G401.6 (cell line): ENCODE results near the gene SERINC2.
"Not testable (repeated sequence)": the region's sequence is repeated elsewhere in the genome, so short reads cannot be mapped to it uniquely, and the experiment has no call there.

ENCODE experiments used
- FAIRE-seq: peaks from 2 replicates; lab custom pipeline; 2012; peaks lifted over from hg19 to GRCh38; lab: Jason Lieb, UNC

The SERINC2 gene

GRCh38 chr1:31415658-31416057 lies 2.6 kb downstream of the SERINC2 start:
- FAIRE-seq, result no peak

GRCh38 chr1:31416101-31416736 lies 3.2 kb downstream of the SERINC2 start:
- no peak for FAIRE-seq

- FAIRE-seq, result no peak
Measured at GRCh38 chr1:31417148-31417547, 4.1 kb downstream of the SERINC2 start.

- no peak for FAIRE-seq
Measured at GRCh38 chr1:31418626-31419323, 5.8 kb downstream of the SERINC2 start.

- FAIRE-seq, result no peak
Measured at GRCh38 chr1:31420716-31421115, 7.7 kb downstream of the SERINC2 start.

- peak; percentile 19 for FAIRE-seq
Measured at GRCh38 chr1:31421371-31422040, 8.5 kb downstream of the SERINC2 start.

GRCh38 chr1:31422505-31423319 lies 9.7 kb downstream of the SERINC2 start:
- peak; percentile 81 for FAIRE-seq

- no peak for FAIRE-seq
Measured at GRCh38 chr1:31423418-31423947, 10.5 kb downstream of the SERINC2 start.

- FAIRE-seq, result no peak
Measured at GRCh38 chr1:31424568-31424967, 11.6 kb downstream of the SERINC2 start.

GRCh38 chr1:31425301-31426081 lies 12.5 kb downstream of the SERINC2 start:
- FAIRE-seq, result no peak

GRCh38 chr1:31426249-31426922 lies 13.4 kb downstream of the SERINC2 start:
- no peak for FAIRE-seq

- no peak for FAIRE-seq
Measured at GRCh38 chr1:31427322-31427721, 14.3 kb downstream of the SERINC2 start.

GRCh38 chr1:31428436-31429221 lies 15.6 kb downstream of the SERINC2 start:
- no peak for FAIRE-seq

GRCh38 chr1:31429583-31429982 lies 16.6 kb downstream of the SERINC2 start:
- no peak for FAIRE-seq

GRCh38 chr1:31431351-31432257 lies 18.6 kb downstream of the SERINC2 start:
- not testable (repeated sequence) for FAIRE-seq

GRCh38 chr1:31432592-31433395 lies 19.8 kb downstream of the SERINC2 start:
- FAIRE-seq, result no peak

GRCh38 chr1:31433396-31433930 lies 20.4 kb downstream of the SERINC2 start:
- FAIRE-seq, result no peak
